Peyer's patch (tissue), 4 donors: ENCODE data around the gene ZNF496.

Experiments
- POLR2A ChIP-seq, 2 donors: fragments of 450-650 bp; IDR thresholded peaks; one replicate each; pipeline ENCODE4 v1.5.1; 2017; ENCODE audit warnings: antibody characterized with exemption in 2 of 2, mild to moderate bottlenecking in 2 of 2, moderate library complexity in 2 of 2
- TF ChIP-seq, protein P1 (sequence below), 6 experiments: fragments of 450-650 bp in 4 of 6; fragments of 200-600 bp in 2 of 6; sonication (generic) in 1 of 6; IDR thresholded peaks; one replicate each; pipeline ENCODE4 v1.5.1; 2017 to 2019; ENCODE audit warnings: antibody characterized with exemption in 6 of 6, mild to moderate bottlenecking in 3 of 6, moderate library complexity in 1 of 6

DNA sequence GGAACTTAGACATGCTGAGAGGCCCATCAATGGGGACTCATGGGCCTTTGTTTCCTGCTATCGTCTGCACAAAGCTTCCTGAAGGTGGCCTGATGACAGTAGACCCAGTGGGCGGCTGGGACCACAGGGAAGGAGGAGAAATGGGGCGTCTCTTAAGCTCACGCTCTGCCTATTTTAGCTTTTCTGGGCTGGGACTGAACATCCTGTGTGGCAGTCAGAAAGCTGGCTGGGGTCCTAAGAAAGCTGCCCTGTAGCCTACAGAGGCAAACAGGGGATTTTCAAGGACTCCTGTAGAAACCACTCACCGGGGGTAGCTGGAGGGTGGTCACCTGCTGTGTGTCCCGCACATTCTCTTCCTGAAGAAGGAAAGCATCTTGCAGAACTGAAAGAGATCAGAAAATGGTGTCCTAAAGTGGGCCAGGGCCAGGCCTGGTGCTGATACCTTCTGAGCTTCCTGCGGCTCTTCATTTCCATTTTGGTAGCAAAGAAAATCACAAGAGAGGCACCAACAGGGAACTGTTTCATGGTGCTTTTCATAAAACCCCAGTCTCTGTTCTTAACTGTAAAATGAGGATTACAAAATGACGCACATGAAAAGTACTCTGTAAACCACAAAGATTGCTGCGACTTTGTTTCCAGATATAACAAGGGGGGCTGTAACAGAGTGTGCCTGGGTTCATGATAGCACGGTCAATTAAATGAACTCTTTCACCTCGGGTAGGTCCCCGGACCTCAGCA lies 8.6 kb downstream of the ZNF496 start:
- TF ChIP-seq, protein P1, sequence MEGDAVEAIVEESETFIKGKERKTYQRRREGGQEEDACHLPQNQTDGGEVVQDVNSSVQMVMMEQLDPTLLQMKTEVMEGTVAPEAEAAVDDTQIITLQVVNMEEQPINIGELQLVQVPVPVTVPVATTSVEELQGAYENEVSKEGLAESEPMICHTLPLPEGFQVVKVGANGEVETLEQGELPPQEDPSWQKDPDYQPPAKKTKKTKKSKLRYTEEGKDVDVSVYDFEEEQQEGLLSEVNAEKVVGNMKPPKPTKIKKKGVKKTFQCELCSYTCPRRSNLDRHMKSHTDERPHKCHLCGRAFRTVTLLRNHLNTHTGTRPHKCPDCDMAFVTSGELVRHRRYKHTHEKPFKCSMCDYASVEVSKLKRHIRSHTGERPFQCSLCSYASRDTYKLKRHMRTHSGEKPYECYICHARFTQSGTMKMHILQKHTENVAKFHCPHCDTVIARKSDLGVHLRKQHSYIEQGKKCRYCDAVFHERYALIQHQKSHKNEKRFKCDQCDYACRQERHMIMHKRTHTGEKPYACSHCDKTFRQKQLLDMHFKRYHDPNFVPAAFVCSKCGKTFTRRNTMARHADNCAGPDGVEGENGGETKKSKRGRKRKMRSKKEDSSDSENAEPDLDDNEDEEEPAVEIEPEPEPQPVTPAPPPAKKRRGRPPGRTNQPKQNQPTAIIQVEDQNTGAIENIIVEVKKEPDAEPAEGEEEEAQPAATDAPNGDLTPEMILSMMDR (IDR thresholded peaks at IDR 0.05) = no peak
- no peak for TF ChIP-seq POLR2A (IDR thresholded peaks at IDR 0.05)
